Measurements from ENCODE around the gene OCIAD1. TPM values are rescaled to one million over a fixed set of nuclear protein-coding genes. Genes with fewer than 3 reads are reported as not detected.
"Not testable (repeated sequence)": the region's sequence is repeated elsewhere in the genome, so short reads cannot be mapped to it uniquely, and the experiment has no call there.

The OCIAD1 gene
- total RNA-seq, 1 experiment from 2014 or later = 103 TPM

GRCh38 chr4:48798117-48798516 is 32.8 kb upstream of the OCIAD1 start:
- Histone ChIP-seq H3K9me3 (ENCODE audit: control insufficient read depth, insufficient read depth, low read depth, low read length) (no peaks in the 10 kb centered on the region), H3K4me3 (ENCODE audit: low read depth in 2 of 2, low read length in 2 of 2) (no peak overlapping the region), H3K27ac (ENCODE audit: low read length) (no peak overlapping the region), H3K36me3 (ENCODE audit: control insufficient read depth, insufficient read depth, low read length) (no peaks in the 10 kb centered on the region), H3K4me1 (ENCODE audit: control insufficient read depth, insufficient read depth, low read length) (no peaks in the 10 kb centered on the region), H3K27me3 (ENCODE audit: control insufficient read depth, insufficient read depth, low read length) (no peaks in the 10 kb centered on the region)
- no TSS peak for BruUV-seq (replicated peaks)
- ChIA-PET CTCF (no interaction called here), POLR2A (no interaction called here)
- ATAC-seq (no peak), DNase-seq (ENCODE audit: low read depth, low spot score) (no peak)
- in situ Hi-C loops (cut with HindIII; ENCODE audit: low pct_unique_long_range_greater_than_20kb, low sequenced_read_pairs) = no loop called here
- intact Hi-C loops (cut with micrococcal nuclease; ENCODE audit: unreplicated experiment) = no loop called here
- TF ChIP-seq SIN3A (IDR thresholded peaks at IDR 0.05; ENCODE audit: borderline replicate concordance, insufficient read depth, low read depth, low read length) (no peak), CTCF (IDR thresholded peaks at IDR 0.05) (no peak), REST (IDR thresholded peaks at IDR 0.05; ENCODE audit: insufficient read depth in 1 of 2, low read depth in 2 of 2, low read length in 1 of 2) (no peak), TCF7L2 (IDR thresholded peaks at IDR 0.05; ENCODE audit: low read depth, low read length) (no peak), POLR2AphosphoS5 (IDR thresholded peaks at IDR 0.05; ENCODE audit: low read depth, low read length) (no peak)

GRCh38 chr4:48799157-48799556 is 31.7 kb upstream of the OCIAD1 start:
- in situ Hi-C loops (cut with HindIII; ENCODE audit: low pct_unique_long_range_greater_than_20kb, low sequenced_read_pairs) = no loop called here
- no peaks in the 10 kb centered on the region for H3K9me3 ChIP-seq (ENCODE audit: control insufficient read depth, insufficient read depth, low read depth, low read length)
- ATAC-seq (no peak), DNase-seq (ENCODE audit: low read depth, low spot score) (no peak)
- BruUV-seq (replicated peaks) = no TSS peak
- no peak overlapping the region for H3K4me3 ChIP-seq (ENCODE audit: low read depth in 2 of 2, low read length in 2 of 2)
- ChIA-PET POLR2A (no interaction called here), CTCF (no interaction called here)
- no peaks in the 10 kb centered on the region for H3K4me1 ChIP-seq (ENCODE audit: control insufficient read depth, insufficient read depth, low read length)
- no peaks in the 10 kb centered on the region for H3K36me3 ChIP-seq (ENCODE audit: control insufficient read depth, insufficient read depth, low read length)
- TF ChIP-seq TCF7L2 (IDR thresholded peaks at IDR 0.05; ENCODE audit: low read depth, low read length) (no peak), POLR2AphosphoS5 (IDR thresholded peaks at IDR 0.05; ENCODE audit: low read depth, low read length) (no peak), CTCF (IDR thresholded peaks at IDR 0.05) (no peak), SIN3A (IDR thresholded peaks at IDR 0.05; ENCODE audit: borderline replicate concordance, insufficient read depth, low read depth, low read length) (no peak)
- intact Hi-C loops (cut with micrococcal nuclease; ENCODE audit: unreplicated experiment) = no loop called here
- no peak overlapping the region for H3K27ac ChIP-seq (ENCODE audit: low read length)
- no peaks in the 10 kb centered on the region for H3K27me3 ChIP-seq (ENCODE audit: control insufficient read depth, insufficient read depth, low read length)

- BruUV-seq (replicated peaks); ATAC-seq; H3K9me3 ChIP-seq (ENCODE audit: control insufficient read depth, insufficient read depth, low read depth, low read length); H3K27ac ChIP-seq (ENCODE audit: low read length); H3K36me3 ChIP-seq (ENCODE audit: control insufficient read depth, insufficient read depth, low read length); DNase-seq (ENCODE audit: low read depth, low spot score); in situ Hi-C loops (cut with HindIII; ENCODE audit: low pct_unique_long_range_greater_than_20kb, low sequenced_read_pairs); H3K4me1 ChIP-seq (ENCODE audit: control insufficient read depth, insufficient read depth, low read length); H3K4me3 ChIP-seq (ENCODE audit: low read depth in 2 of 2, low read length in 2 of 2); intact Hi-C loops (cut with micrococcal nuclease; ENCODE audit: unreplicated experiment); POLR2A ChIA-PET; H3K27me3 ChIP-seq (ENCODE audit: control insufficient read depth, insufficient read depth, low read length): not testable (repeated sequence)
- CTCF ChIA-PET = interaction anchor here (0.6 kb wide), 1 partner anchor 57 kb away, joined by 4 read pairs; no protein-coding TSS in a partner anchor
Measured at GRCh38 chr4:48800155-48800554, 30.7 kb upstream of the OCIAD1 start.
